PC-9 (cell line): ENCODE measurements around the gene PRKCA. TPM values are rescaled to one million over a fixed set of nuclear protein-coding genes. Genes with fewer than 3 reads are reported as not detected.

Experiments
- BruUV-seq: library from RNA; stranded (reverse); fragments of 400-500 nt; replicated peaks from 2 replicates; lab custom pipeline; 2021; lab: Mats Ljungman, UMichigan
- CTCF ChIA-PET: fragments of 300-600 bp; sonication (Branson Sonifier 250); formaldehyde crosslinking; loops from one replicate; lab custom pipeline; 2022; ENCODE audit warnings: antibody characterized with exemption; lab: Charles Lee
- POLR2A ChIA-PET: fragments of 300-600 bp; sonication (Branson Sonifier 250); formaldehyde crosslinking; loops from one replicate; lab custom pipeline; 2022; ENCODE audit warnings: antibody characterized with exemption; ENCODE audit not compliant: unreplicated experiment; lab: Charles Lee
- DNase-seq, 2 experiments: peaks; one replicate each; pipeline versions ENCODE4 v3.0.0 to v3.0.0-alpha.2; 2015 to 2022; ENCODE audit warnings: mixed read lengths in 1 of 2
- H2AFZ ChIP-seq: fragments of 200-600 bp; sonication (generic); 2 replicates; pipeline ENCODE4 v1.8.1; 2017; ENCODE audit warnings: antibody characterized with exemption
- H3F3A ChIP-seq: fragments of 200-600 bp; sonication (generic); 2 replicates; pipeline ENCODE4 v1.8.1; 2017; ENCODE audit warnings: antibody characterized with exemption, mild to moderate bottlenecking, low read depth; ENCODE audit not compliant: insufficient read depth
- H3K27ac ChIP-seq: fragments of 200-600 bp; sonication (generic); 2 replicates; pipeline ENCODE4 v1.6.1; 2016; ENCODE audit warnings: mixed run types
- H3K27me3 ChIP-seq: fragments of 200-600 bp; sonication (generic); 2 replicates; pipeline ENCODE4 v1.6.1; 2016; ENCODE audit warnings: low read depth, mixed run types; ENCODE audit not compliant: insufficient read depth
- H3K36me3 ChIP-seq: fragments of 200-600 bp; sonication (generic); 2 replicates; pipeline ENCODE4 v1.6.1; 2016; ENCODE audit warnings: low read depth, mixed run types
- H3K4me1 ChIP-seq: fragments of 200-600 bp; sonication (generic); replicated peaks from 2 replicates; pipeline ENCODE4 v1.6.1; 2016; ENCODE audit warnings: mixed run types; ENCODE audit not compliant: insufficient read depth
- H3K4me2 ChIP-seq: fragments of 200-600 bp; sonication (generic); 2 replicates; pipeline ENCODE4 v1.6.1; 2017; ENCODE audit warnings: mixed run types
- H3K4me3 ChIP-seq: fragments of 200-600 bp; sonication (generic); 2 replicates; pipeline ENCODE4 v1.6.1; 2016; ENCODE audit warnings: mixed run types
- H3K79me2 ChIP-seq: fragments of 200-600 bp; sonication (generic); 2 replicates; pipeline ENCODE4 v1.6.1; 2017; ENCODE audit warnings: low read depth, mixed run types
- H3K9me2 ChIP-seq: fragments of 200-600 bp; sonication (generic); 2 replicates; pipeline ENCODE4 v1.8.1; 2017; ENCODE audit warnings: mild to moderate bottlenecking; ENCODE audit not compliant: insufficient read depth
- H3K9me3 ChIP-seq: fragments of 200-600 bp; sonication (generic); 2 replicates; pipeline ENCODE4 v1.8.1; 2016; ENCODE audit warnings: low read depth; ENCODE audit not compliant: insufficient read depth
- H4K20me1 ChIP-seq: fragments of 200-600 bp; sonication (generic); 2 replicates; pipeline ENCODE4 v1.8.1; 2017; ENCODE audit not compliant: insufficient read depth
- EZH2 ChIP-seq: fragments of 200-600 bp; sonication (generic); IDR thresholded peaks from 2 replicates; pipeline ENCODE4 v1.8.0; 2017; ENCODE audit warnings: antibody characterized with exemption, low read depth
- intact Hi-C: fragments of 100-400 bp; cut with micrococcal nuclease; formaldehyde crosslinking; loops from one replicate; pipeline ENCODE4 v1.10.0; 2022; ENCODE audit not compliant: unreplicated experiment
- total RNA-seq: library from RNA; stranded (reverse); gene quantifications from 2 replicates; pipeline ENCODE4 v1.2.3, GENCODE V29; 2021
- TF ChIP-seq, protein P1 (sequence below): fragments of 200-600 bp; sonication (generic); conservative IDR thresholded peaks from 2 replicates; pipeline ENCODE4 v1.6.1; 2017; ENCODE audit warnings: mixed run types, antibody characterized with exemption, mild to moderate bottlenecking, moderate library complexity

Gene PRKCA
- total RNA-seq, 1 experiment from 2014 or later: 23.1 TPM

DNA sequence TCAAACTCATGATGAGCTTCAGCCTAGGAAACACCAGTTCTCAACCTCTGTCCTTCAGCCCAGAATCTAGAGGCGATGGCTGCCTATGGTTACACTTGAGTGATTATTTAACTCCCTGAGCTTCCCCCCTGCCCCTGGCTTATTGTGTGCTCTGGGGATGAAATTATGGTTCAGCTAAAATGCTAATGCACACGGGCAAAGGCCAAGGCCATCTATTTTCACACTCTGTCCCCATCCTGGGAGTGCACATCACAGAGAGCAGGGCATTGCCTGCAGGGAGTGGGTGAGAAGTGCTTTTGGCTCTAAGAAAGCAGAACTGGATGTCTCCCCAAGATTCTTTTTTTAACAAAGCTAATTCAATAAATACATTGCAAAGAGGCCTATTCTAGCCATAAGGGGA, 510.9 kb downstream of the PRKCA start:
- H2AFZ ChIP-seq: no peak overlapping the region
- no peaks in the 10 kb centered on the region for H3K79me2 ChIP-seq
- no TSS peak for BruUV-seq
- H3F3A ChIP-seq: peaks cover 9% of the 10 kb centered on the region; the same call in 1 of the 2 replicates
- intact Hi-C loops: no loop called here
- no peaks in the 10 kb centered on the region for H3K9me2 ChIP-seq
- POLR2A ChIA-PET: no interaction called here
- peaks cover 6% of the 10 kb centered on the region; the same call in 1 of the 2 replicates for H3K9me3 ChIP-seq
- no peaks in the 10 kb centered on the region for H4K20me1 ChIP-seq
- H3K27ac ChIP-seq: no peak overlapping the region
- no peak for TF ChIP-seq EZH2
- TF ChIP-seq, protein P1, sequence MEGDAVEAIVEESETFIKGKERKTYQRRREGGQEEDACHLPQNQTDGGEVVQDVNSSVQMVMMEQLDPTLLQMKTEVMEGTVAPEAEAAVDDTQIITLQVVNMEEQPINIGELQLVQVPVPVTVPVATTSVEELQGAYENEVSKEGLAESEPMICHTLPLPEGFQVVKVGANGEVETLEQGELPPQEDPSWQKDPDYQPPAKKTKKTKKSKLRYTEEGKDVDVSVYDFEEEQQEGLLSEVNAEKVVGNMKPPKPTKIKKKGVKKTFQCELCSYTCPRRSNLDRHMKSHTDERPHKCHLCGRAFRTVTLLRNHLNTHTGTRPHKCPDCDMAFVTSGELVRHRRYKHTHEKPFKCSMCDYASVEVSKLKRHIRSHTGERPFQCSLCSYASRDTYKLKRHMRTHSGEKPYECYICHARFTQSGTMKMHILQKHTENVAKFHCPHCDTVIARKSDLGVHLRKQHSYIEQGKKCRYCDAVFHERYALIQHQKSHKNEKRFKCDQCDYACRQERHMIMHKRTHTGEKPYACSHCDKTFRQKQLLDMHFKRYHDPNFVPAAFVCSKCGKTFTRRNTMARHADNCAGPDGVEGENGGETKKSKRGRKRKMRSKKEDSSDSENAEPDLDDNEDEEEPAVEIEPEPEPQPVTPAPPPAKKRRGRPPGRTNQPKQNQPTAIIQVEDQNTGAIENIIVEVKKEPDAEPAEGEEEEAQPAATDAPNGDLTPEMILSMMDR: no peak
- CTCF ChIA-PET: interaction anchor here (0.5 kb wide), 1 partner anchor 82 kb away, joined by 6 read pairs; no protein-coding TSS in a partner anchor
- no peaks in the 10 kb centered on the region for H3K36me3 ChIP-seq
- H3K4me3 ChIP-seq: no peak overlapping the region
- DNase-seq: no peak
- no peak overlapping the region for H3K4me2 ChIP-seq
- H3K27me3 ChIP-seq: peaks cover 56% of the 10 kb centered on the region
- no peaks in the 10 kb centered on the region for H3K4me1 ChIP-seq

DNA sequence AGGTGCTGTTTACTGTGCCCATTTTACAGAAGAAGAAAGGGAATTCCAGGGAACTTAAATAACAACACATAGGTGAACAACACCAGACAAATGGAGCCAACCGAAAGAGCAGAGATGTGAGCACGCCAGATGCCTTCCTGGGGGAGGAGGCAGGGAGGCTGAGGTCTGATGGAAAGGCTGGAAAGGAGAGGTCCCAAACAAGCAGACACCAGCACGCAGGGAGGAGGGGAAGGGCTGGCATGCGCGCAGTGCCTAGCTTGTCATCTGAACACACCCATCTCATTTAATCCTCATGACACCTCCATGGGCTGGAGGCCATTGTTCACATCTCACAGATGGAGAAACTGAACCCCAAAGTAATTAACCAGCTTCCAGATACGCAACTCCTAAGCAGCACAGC, 511.6 kb downstream of the PRKCA start:
- Histone ChIP-seq H3K36me3 (no peaks in the 10 kb centered on the region), H3K79me2 (no peaks in the 10 kb centered on the region), H3F3A (0 out of 2 replicates have a peak, but pooled peaks cover 1% of the 10 kb centered on the region), H3K9me2 (no peaks in the 10 kb centered on the region), H3K27ac (no peak overlapping the region), H4K20me1 (no peaks in the 10 kb centered on the region), H3K9me3 (peaks cover 11% of the 10 kb centered on the region; the same call in 1 of the 2 replicates), H3K27me3 (peaks cover 58% of the 10 kb centered on the region), H3K4me1 (no peaks in the 10 kb centered on the region), H2AFZ (no peak overlapping the region), H3K4me3 (no peak overlapping the region), H3K4me2 (no peak overlapping the region)
- no TSS peak for BruUV-seq
- TF ChIP-seq, protein P1: no peak
- TF ChIP-seq EZH2: no peak
- CTCF ChIA-PET: no interaction called here
- no peak for DNase-seq
- intact Hi-C loops: no loop called here
- POLR2A ChIA-PET: no interaction called here

DNA sequence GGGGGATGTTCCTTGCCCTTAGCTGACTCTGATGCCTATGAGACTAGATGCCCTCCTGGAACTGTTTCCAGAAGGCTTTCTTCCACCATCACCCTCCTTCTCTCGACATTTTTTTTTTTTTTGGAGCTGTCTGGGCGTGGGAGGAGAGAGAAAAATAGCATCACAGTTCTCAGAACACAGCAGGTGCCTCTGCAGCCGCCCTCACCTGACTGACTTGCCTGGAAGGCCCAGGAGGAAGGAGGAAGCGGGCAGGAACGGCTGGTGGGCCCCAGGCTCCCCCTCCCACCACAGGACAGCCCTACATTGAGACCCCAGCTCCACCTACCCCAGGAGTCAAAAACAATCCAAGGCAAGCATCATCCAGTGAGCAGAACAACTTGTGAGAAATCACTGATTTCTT, 512.2 kb downstream of the PRKCA start:
- H3K9me3 ChIP-seq: peaks cover 11% of the 10 kb centered on the region; the same call in 1 of the 2 replicates
- no peaks in the 10 kb centered on the region for H3K79me2 ChIP-seq
- no peaks in the 10 kb centered on the region for H3K4me1 ChIP-seq
- no peaks in the 10 kb centered on the region for H3K9me2 ChIP-seq
- no peak for DNase-seq
- intact Hi-C loops: no loop called here
- no peak for TF ChIP-seq EZH2
- TF ChIP-seq, protein P1: no peak
- no peaks in the 10 kb centered on the region for H3F3A ChIP-seq
- no peaks in the 10 kb centered on the region for H4K20me1 ChIP-seq
- no peak overlapping the region for H3K4me2 ChIP-seq
- no peak overlapping the region for H2AFZ ChIP-seq
- POLR2A ChIA-PET: no interaction called here
- no peaks in the 10 kb centered on the region for H3K36me3 ChIP-seq
- no TSS peak for BruUV-seq
- peaks cover 63% of the 10 kb centered on the region for H3K27me3 ChIP-seq
- no peak overlapping the region for H3K27ac ChIP-seq
- no peak overlapping the region for H3K4me3 ChIP-seq
- CTCF ChIA-PET: no interaction called here
